OCI-LY3 (cell line): ENCODE results near the gene PLD1.

Experiments used
- H2AFZ ChIP-seq: fragments of 200-600, 300-600 bp; shearing (Covaris generic); 2 replicates; pipeline ENCODE4 v1.6.0; 2014; ENCODE audit warnings: antibody characterized with exemption, low read depth, low read length
- H3K27ac ChIP-seq: fragments of 200-600, 300-600 bp; sonication (generic); 2 replicates; pipeline ENCODE4 v1.5.1; 2014; ENCODE audit warnings: mild to moderate bottlenecking, low read length, moderate library complexity, mixed read lengths
- H3K27me3 ChIP-seq: fragments of 200-600, 300-600 bp; sonication (generic); 2 replicates; pipeline ENCODE4 v1.6.1; 2014; ENCODE audit warnings: low read depth, low read length, mixed read lengths
- H3K36me3 ChIP-seq: fragments of 200-600, 300-600 bp; sonication (generic); replicated peaks from 2 replicates; pipeline ENCODE3; 2014; ENCODE audit warnings: low read depth, low read length, mixed read lengths
- H3K4me1 ChIP-seq: fragments of 300-600, 200-600 bp; sonication (generic); 2 replicates; pipeline ENCODE4 v1.6.1; 2014; ENCODE audit warnings: low read length, mixed read lengths
- H3K4me2 ChIP-seq: fragments of 200-600, 300-600 bp; sonication (generic); 2 replicates; pipeline ENCODE4 v1.6.1; 2014; ENCODE audit warnings: low read length, mixed read lengths
- H3K4me3 ChIP-seq: fragments of 300-600, 200-600 bp; sonication (generic); 2 replicates; pipeline ENCODE4 v1.5.1; 2014; ENCODE audit warnings: antibody characterized with exemption, mild to moderate bottlenecking, low read length, moderate library complexity
- H3K79me2 ChIP-seq: fragments of 300-600, 200-600 bp; shearing (Covaris generic); 2 replicates; pipeline ENCODE4 v1.6.1; 2014; ENCODE audit warnings: mild to moderate bottlenecking, low read length, mixed read lengths
- H3K9ac ChIP-seq: fragments of 300-600, 200-600 bp; shearing (Covaris generic); 2 replicates; pipeline ENCODE4 v1.6.0; 2014; ENCODE audit warnings: mild to moderate bottlenecking, low read length, moderate library complexity
- H3K9me3 ChIP-seq: fragments of 200-600, 300-600 bp; shearing (Covaris generic); 2 replicates; pipeline ENCODE4 v1.6.1; 2014; ENCODE audit warnings: low read length, mixed read lengths; ENCODE audit not compliant: insufficient read depth
- H4K20me1 ChIP-seq: fragments of 200-600, 300-600 bp; sonication (generic); 2 replicates; pipeline ENCODE4 v1.6.1; 2016; ENCODE audit warnings: low read length, mixed read lengths; ENCODE audit not compliant: insufficient read depth
- CTCF ChIP-seq: fragments of 200-600, 300-600 bp; sonication (generic); IDR thresholded peaks from 2 replicates; pipeline ENCODE4 v1.5.1; 2014; ENCODE audit warnings: antibody characterized with exemption, low read length, low read depth
- EZH2phosphoT487 ChIP-seq: fragments of 200-600 bp; shearing (Covaris generic); IDR thresholded peaks from 2 replicates; pipeline ENCODE4 v1.6.1; 2018; ENCODE audit warnings: antibody characterized with exemption, mixed run types, low read depth

Gene PLD1

DNA sequence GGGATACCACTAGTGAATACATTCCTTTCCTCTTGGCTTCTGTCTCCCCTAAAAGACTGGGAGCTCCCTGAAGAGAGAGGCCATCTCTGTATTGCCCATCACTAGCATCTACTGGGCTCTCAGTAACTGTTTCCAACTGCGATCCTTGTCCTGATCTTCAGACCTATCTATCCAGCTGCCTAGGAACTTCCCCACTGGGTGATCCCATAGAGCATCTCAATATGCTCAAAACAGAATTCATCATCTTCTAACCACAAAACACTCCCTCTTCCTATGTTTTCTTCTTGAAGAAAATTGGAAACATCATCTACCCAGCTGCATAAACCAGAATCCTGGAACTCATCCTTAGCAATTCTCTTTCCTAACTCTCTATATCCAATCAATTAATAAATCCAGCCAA lies 54.6 kb downstream of the PLD1 start:
- Histone ChIP-seq H3K36me3 (no peaks in the 10 kb centered on the region), H2AFZ (no peak overlapping the region), H3K4me3 (no peak overlapping the region), H3K27ac (no peak overlapping the region), H3K4me1 (peaks cover 15% of the 10 kb centered on the region), H3K9me3 (no peaks in the 10 kb centered on the region), H3K4me2 (no peak overlapping the region), H3K9ac (no peak overlapping the region), H3K27me3 (peaks cover 48% of the 10 kb centered on the region), H4K20me1 (no peaks in the 10 kb centered on the region), H3K79me2 (no peaks in the 10 kb centered on the region)
- TF ChIP-seq EZH2phosphoT487 (no peak), CTCF (no peak)

GRCh38 chr3:171755015-171755589 lies 55.2 kb downstream of the PLD1 start:
- no peaks in the 10 kb centered on the region for H3K79me2 ChIP-seq
- no peaks in the 10 kb centered on the region for H3K36me3 ChIP-seq
- H3K27me3 ChIP-seq, result peaks cover 47% of the 10 kb centered on the region
- H3K9me3 ChIP-seq, result no peaks in the 10 kb centered on the region
- H3K4me3 ChIP-seq, result no peak overlapping the region
- TF ChIP-seq EZH2phosphoT487 (no peak), CTCF (no peak)
- H3K4me1 ChIP-seq, result peaks cover 15% of the 10 kb centered on the region
- H4K20me1 ChIP-seq, result no peaks in the 10 kb centered on the region
- no peak overlapping the region for H3K27ac ChIP-seq
- H2AFZ ChIP-seq, result no peak overlapping the region
- H3K4me2 ChIP-seq, result peak overlapping the region; percentile 18; the same call in 1 of the 2 replicates
- no peak overlapping the region for H3K9ac ChIP-seq

DNA sequence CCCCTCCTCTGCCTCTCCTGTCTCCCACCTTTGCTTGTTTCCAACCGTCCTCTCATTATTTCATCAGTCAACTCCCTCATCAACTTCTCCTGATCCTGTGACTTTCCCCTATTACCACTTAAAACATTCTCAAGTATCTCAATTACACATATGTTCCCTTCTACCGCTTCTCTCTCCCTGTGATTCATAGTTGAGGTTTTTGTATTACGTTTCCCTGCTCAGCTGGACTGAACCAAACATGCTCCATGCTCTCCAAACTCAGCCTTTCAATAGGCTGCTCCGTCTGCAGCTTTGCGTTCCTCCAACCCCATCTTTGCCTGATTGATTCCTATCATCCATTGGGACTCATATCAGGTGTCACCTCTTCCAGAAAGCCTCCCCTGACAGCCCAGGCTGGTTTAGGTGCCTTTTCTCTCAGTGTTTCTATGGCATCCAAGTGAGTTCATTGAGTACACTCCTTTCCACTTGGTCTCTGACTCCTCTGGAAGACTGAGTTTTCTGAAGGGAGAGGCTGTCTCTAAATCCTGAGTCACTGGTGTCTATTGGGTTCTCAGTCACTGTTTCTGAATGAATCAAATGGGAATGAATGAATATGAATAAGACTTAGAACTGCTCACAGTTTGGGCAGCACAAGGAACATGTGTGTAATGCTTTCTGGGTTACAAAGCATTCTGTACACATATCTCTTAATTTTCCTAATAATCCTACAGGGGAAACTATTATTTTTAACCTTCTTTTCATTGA lies 56.4 kb downstream of the PLD1 start:
- Histone ChIP-seq H3K4me2 (no peak overlapping the region), H3K79me2 (no peaks in the 10 kb centered on the region), H3K9me3 (no peaks in the 10 kb centered on the region), H4K20me1 (no peaks in the 10 kb centered on the region), H3K36me3 (no peaks in the 10 kb centered on the region), H3K27me3 (peaks cover 56% of the 10 kb centered on the region), H3K4me1 (peaks cover 15% of the 10 kb centered on the region), H3K9ac (no peak overlapping the region), H3K27ac (no peak overlapping the region), H2AFZ (no peak overlapping the region), H3K4me3 (no peak overlapping the region)
- TF ChIP-seq CTCF, result no peak
- TF ChIP-seq EZH2phosphoT487, result no peak

DNA sequence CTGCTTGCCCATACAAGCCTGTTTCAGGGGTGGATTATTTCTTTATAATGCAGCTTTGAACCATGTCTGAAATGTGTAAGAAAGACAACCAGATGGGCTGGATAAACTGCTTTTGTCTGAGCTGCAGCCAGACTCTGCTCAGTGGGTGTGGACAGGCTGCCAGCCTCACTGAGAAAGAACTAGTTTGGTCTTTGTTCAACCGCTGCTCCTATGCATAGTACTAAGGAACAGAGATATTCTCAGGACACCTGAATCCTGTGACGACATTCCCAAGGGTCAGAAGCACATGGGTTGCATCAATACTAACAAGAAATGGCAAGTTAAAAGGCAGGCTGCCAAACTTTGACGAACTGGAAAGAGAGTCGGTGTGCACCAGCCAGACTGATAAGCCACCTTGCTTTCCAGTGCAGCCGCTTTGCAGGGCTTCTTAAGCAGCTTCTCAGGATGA lies 57.2 kb downstream of the PLD1 start:
- H2AFZ ChIP-seq, result no peak overlapping the region
- H3K36me3 ChIP-seq, result no peaks in the 10 kb centered on the region
- peaks cover 15% of the 10 kb centered on the region for H3K4me1 ChIP-seq
- H3K4me2 ChIP-seq, result no peak overlapping the region
- no peak overlapping the region for H3K9ac ChIP-seq
- H3K4me3 ChIP-seq, result no peak overlapping the region
- H3K27me3 ChIP-seq, result peaks cover 57% of the 10 kb centered on the region
- no peaks in the 10 kb centered on the region for H4K20me1 ChIP-seq
- no peak overlapping the region for H3K27ac ChIP-seq
- no peaks in the 10 kb centered on the region for H3K9me3 ChIP-seq
- no peaks in the 10 kb centered on the region for H3K79me2 ChIP-seq
- TF ChIP-seq CTCF, result no peak
- TF ChIP-seq EZH2phosphoT487, result no peak
